Measurements from ENCODE around the gene CRNKL1. TPM values are rescaled to one million over a fixed set of nuclear protein-coding genes. Genes with fewer than 3 reads are reported as not detected.

CRNKL1 gene
- polyA plus RNA-seq, 1 donor from 2014 or later = 9.7 TPM

- Mint-ChIP-seq H3K9me3 (no peaks in the 10 kb centered on the region), H3K27me3 (no peaks in the 10 kb centered on the region), H3K4me3 (no peak overlapping the region), H3K4me1 (peaks cover 4 to 12% (median 6%) of the 10 kb centered on the region in 3 donors), H3K36me3 (peaks cover 5% of the 10 kb centered on the region), H3K27ac (no peak overlapping the region)
Observed at GRCh38 chr20:20027284-20027683, 25.0 kb downstream of the CRNKL1 start.

- H3K9me3 Mint-ChIP-seq = no peaks in the 10 kb centered on the region
- no peaks in the 10 kb centered on the region for H3K27me3 Mint-ChIP-seq
- H3K4me3 Mint-ChIP-seq = no peak overlapping the region
- no peak overlapping the region for H3K27ac Mint-ChIP-seq
- peaks cover 3% of the 10 kb centered on the region for H3K36me3 Mint-ChIP-seq
- peaks cover 12 to 16% (median 15%) of the 10 kb centered on the region in 3 donors for H3K4me1 Mint-ChIP-seq
Observed at GRCh38 chr20:20024942-20025341, 27.3 kb downstream of the CRNKL1 start.

GRCh38 chr20:20023395-20023794 is 28.9 kb downstream of the CRNKL1 start:
- Mint-ChIP-seq H3K4me1 (peaks cover 22 to 26% (median 24%) of the 10 kb centered on the region in 3 donors), H3K9me3 (no peaks in the 10 kb centered on the region), H3K4me3 (no peak overlapping the region), H3K27ac (peak overlapping the region in 1 of 3 donors; percentile 64), H3K27me3 (no peaks in the 10 kb centered on the region), H3K36me3 (peaks cover 2% of the 10 kb centered on the region)

- Mint-ChIP-seq H3K36me3 (peaks cover 2% of the 10 kb centered on the region), H3K27me3 (no peaks in the 10 kb centered on the region), H3K4me1 (peaks cover 29 to 31% (median 31%) of the 10 kb centered on the region in 3 donors), H3K4me3 (no peak overlapping the region), H3K27ac (no peak overlapping the region), H3K9me3 (no peaks in the 10 kb centered on the region)
Observed at GRCh38 chr20:20022498-20022897, 29.8 kb downstream of the CRNKL1 start.

- no peaks in the 10 kb centered on the region for H3K9me3 Mint-ChIP-seq
- no peaks in the 10 kb centered on the region for H3K27me3 Mint-ChIP-seq
- H3K4me1 Mint-ChIP-seq = peaks cover 33 to 35% (median 33%) of the 10 kb centered on the region in 3 donors
- H3K36me3 Mint-ChIP-seq = peaks cover 2% of the 10 kb centered on the region
- H3K27ac Mint-ChIP-seq = peak overlapping the region in 2 of 3 donors; percentile 63 to 82
- H3K4me3 Mint-ChIP-seq = peak overlapping the region in 1 of 4 donors; percentile 66
Observed at GRCh38 chr20:20021835-20022234, 30.4 kb downstream of the CRNKL1 start.

- Mint-ChIP-seq H3K9me3 (no peaks in the 10 kb centered on the region), H3K4me3 (peak overlapping the region in 2 of 4 donors; percentile 13 to 81), H3K27ac (peak overlapping the region in 1 of 3 donors; percentile 81), H3K36me3 (peaks cover 2% of the 10 kb centered on the region), H3K4me1 (peaks cover 34 to 38% (median 36%) of the 10 kb centered on the region in 3 donors), H3K27me3 (no peaks in the 10 kb centered on the region)
Observed at GRCh38 chr20:20020908-20021307, 31.4 kb downstream of the CRNKL1 start.

- no peaks in the 10 kb centered on the region for H3K9me3 Mint-ChIP-seq
- H3K36me3 Mint-ChIP-seq = peaks cover 2% of the 10 kb centered on the region
- H3K4me3 Mint-ChIP-seq = peak overlapping the region in 3 of 4 donors; percentile 26 to 93 (median 85)
- no peaks in the 10 kb centered on the region for H3K27me3 Mint-ChIP-seq
- H3K27ac Mint-ChIP-seq = peak overlapping the region in 1 of 3 donors; percentile 75
- H3K4me1 Mint-ChIP-seq = peaks cover 29 to 38% (median 36%) of the 10 kb centered on the region in 3 donors
Observed at GRCh38 chr20:20019123-20019522, 33.1 kb downstream of the CRNKL1 start.

GRCh38 chr20:20018366-20018765 is 33.9 kb downstream of the CRNKL1 start:
- peaks cover 23 to 37% (median 33%) of the 10 kb centered on the region in 3 donors for H3K4me1 Mint-ChIP-seq
- H3K27me3 Mint-ChIP-seq = no peaks in the 10 kb centered on the region
- H3K27ac Mint-ChIP-seq = peak overlapping the region in 2 of 3 donors; percentile 55 to 75
- no peaks in the 10 kb centered on the region for H3K9me3 Mint-ChIP-seq
- H3K4me3 Mint-ChIP-seq = peak overlapping the region; percentile 91 to 95 (median 94)
- H3K36me3 Mint-ChIP-seq = no peaks in the 10 kb centered on the region

GRCh38 chr20:20017844-20018185 is 34.5 kb downstream of the CRNKL1 start:
- no peaks in the 10 kb centered on the region for H3K36me3 Mint-ChIP-seq
- H3K9me3 Mint-ChIP-seq = no peaks in the 10 kb centered on the region
- peak overlapping the region; percentile 91 to 95 (median 94) for H3K4me3 Mint-ChIP-seq
- H3K27ac Mint-ChIP-seq = peak overlapping the region; percentile 53 to 93 (median 75)
- H3K4me1 Mint-ChIP-seq = peaks cover 22 to 37% (median 32%) of the 10 kb centered on the region in 3 donors
- H3K27me3 Mint-ChIP-seq = no peaks in the 10 kb centered on the region

- Mint-ChIP-seq H3K27me3 (no peaks in the 10 kb centered on the region), H3K36me3 (no peaks in the 10 kb centered on the region), H3K9me3 (no peaks in the 10 kb centered on the region), H3K4me3 (peak within 1 kb of the TSS; percentile 91 to 97 (median 94)), H3K4me1 (peaks cover 22 to 37% (median 32%) of the 10 kb centered on the region in 3 donors), H3K27ac (peak within 1 kb of the TSS; percentile 77 to 94 (median 93))
Observed at GRCh38 chr20:20017001-20017843, 35.0 kb downstream of the CRNKL1 start, which contains the start of gene NAA20. Gene NAA20, plus strand, starts transcription at chr20:20017362. Its CDS starts 35 bp downstream, at chr20:20017397.

- no peaks in the 10 kb centered on the region for H3K9me3 Mint-ChIP-seq
- peaks cover 4% of the 10 kb centered on the region for H3K27me3 Mint-ChIP-seq
- H3K36me3 Mint-ChIP-seq = no peaks in the 10 kb centered on the region
- peaks cover 18 to 27% (median 22%) of the 10 kb centered on the region in 3 donors for H3K4me1 Mint-ChIP-seq
- H3K27ac Mint-ChIP-seq = no peak overlapping the region
- H3K4me3 Mint-ChIP-seq = peak overlapping the region in 3 of 4 donors; percentile 8 to 43 (median 33)
Observed at GRCh38 chr20:20014659-20015058, 37.6 kb downstream of the CRNKL1 start.

GRCh38 chr20:20012541-20012940 is 39.7 kb downstream of the CRNKL1 start:
- Mint-ChIP-seq H3K27me3 (peaks cover 10% of the 10 kb centered on the region), H3K36me3 (no peaks in the 10 kb centered on the region), H3K4me1 (peaks cover 5 to 8% (median 5%) of the 10 kb centered on the region in 3 donors), H3K9me3 (no peaks in the 10 kb centered on the region), H3K27ac (peak overlapping the region in 1 of 3 donors; percentile 67), H3K4me3 (peak overlapping the region in 1 of 4 donors; percentile 56)

GRCh38 chr20:20010639-20011500 is 41.4 kb downstream of the CRNKL1 start:
- no peaks in the 10 kb centered on the region for H3K9me3 Mint-ChIP-seq
- no peak overlapping the region for H3K27ac Mint-ChIP-seq
- no peak overlapping the region for H3K4me3 Mint-ChIP-seq
- peaks cover 16% of the 10 kb centered on the region for H3K27me3 Mint-ChIP-seq
- no peaks in the 10 kb centered on the region for H3K36me3 Mint-ChIP-seq
- no peaks in the 10 kb centered on the region for H3K4me1 Mint-ChIP-seq

GRCh38 chr20:20009784-20010253 is 42.4 kb downstream of the CRNKL1 start:
- Mint-ChIP-seq H3K36me3 (no peaks in the 10 kb centered on the region), H3K4me1 (no peaks in the 10 kb centered on the region), H3K27me3 (peaks cover 23% of the 10 kb centered on the region), H3K9me3 (no peaks in the 10 kb centered on the region), H3K27ac (no peak overlapping the region), H3K4me3 (no peak overlapping the region)

GRCh38 chr20:20005342-20005741 is 46.9 kb downstream of the CRNKL1 start:
- Mint-ChIP-seq H3K4me3 (no peak overlapping the region), H3K9me3 (no peaks in the 10 kb centered on the region), H3K27me3 (peaks cover 49% of the 10 kb centered on the region), H3K27ac (no peak overlapping the region), H3K36me3 (no peaks in the 10 kb centered on the region), H3K4me1 (peaks cover 4 to 13% (median 9%) of the 10 kb centered on the region in 3 donors)

Data from IgD-negative memory B cell (primary cell).